Measurements from ENCODE around the gene CYBRD1. TPM values are rescaled to one million over a fixed set of nuclear protein-coding genes. Genes with fewer than 3 reads are reported as not detected.

Gene CYBRD1
- total RNA-seq, 1 donor from 2014 or later = 148 TPM

- no peak for DNase-seq (ENCODE audit: extremely low spot score, unreplicated experiment)
- no peak overlapping the region for H3K27ac Mint-ChIP-seq (ENCODE audit: unreplicated experiment)
- H3K9me3 Mint-ChIP-seq (ENCODE audit: unreplicated experiment) = no peaks in the 10 kb centered on the region
- H3K36me3 Mint-ChIP-seq (ENCODE audit: unreplicated experiment) = peaks cover 30% of the 10 kb centered on the region
- peaks cover 6% of the 10 kb centered on the region for H3K4me1 Mint-ChIP-seq (ENCODE audit: unreplicated experiment)
- H3K27me3 Mint-ChIP-seq (ENCODE audit: unreplicated experiment) = no peaks in the 10 kb centered on the region
- H3K4me3 Mint-ChIP-seq (ENCODE audit: unreplicated experiment) = no peak overlapping the region
- TF ChIP-seq CTCF (IDR thresholded peaks at IDR 0.05) = peak; percentile 48
Measured at GRCh38 chr2:171541202-171541887, 19.1 kb downstream of the CYBRD1 start.

- no peak for DNase-seq (ENCODE audit: extremely low spot score, unreplicated experiment)
- Mint-ChIP-seq H3K4me1 (ENCODE audit: unreplicated experiment) (peaks cover 7% of the 10 kb centered on the region), H3K4me3 (ENCODE audit: unreplicated experiment) (no peak overlapping the region), H3K9me3 (ENCODE audit: unreplicated experiment) (no peaks in the 10 kb centered on the region), H3K27ac (ENCODE audit: unreplicated experiment) (no peak overlapping the region), H3K36me3 (ENCODE audit: unreplicated experiment) (peaks cover 39% of the 10 kb centered on the region), H3K27me3 (ENCODE audit: unreplicated experiment) (no peaks in the 10 kb centered on the region)
- TF ChIP-seq CTCF (IDR thresholded peaks at IDR 0.05) = no peak
Measured at GRCh38 chr2:171545086-171545485, 22.8 kb downstream of the CYBRD1 start.

GRCh38 chr2:171547256-171547655 lies 25.0 kb downstream of the CYBRD1 start:
- TF ChIP-seq CTCF (IDR thresholded peaks at IDR 0.05) = no peak
- Mint-ChIP-seq H3K27me3 (ENCODE audit: unreplicated experiment) (no peaks in the 10 kb centered on the region), H3K27ac (ENCODE audit: unreplicated experiment) (no peak overlapping the region), H3K4me3 (ENCODE audit: unreplicated experiment) (no peak overlapping the region), H3K36me3 (ENCODE audit: unreplicated experiment) (peaks cover 28% of the 10 kb centered on the region), H3K9me3 (ENCODE audit: unreplicated experiment) (no peaks in the 10 kb centered on the region), H3K4me1 (ENCODE audit: unreplicated experiment) (peaks cover 11% of the 10 kb centered on the region)
- DNase-seq (ENCODE audit: extremely low spot score, unreplicated experiment) = no peak

- H3K4me1 Mint-ChIP-seq (ENCODE audit: unreplicated experiment) = peaks cover 12% of the 10 kb centered on the region
- H3K36me3 Mint-ChIP-seq (ENCODE audit: unreplicated experiment) = peaks cover 29% of the 10 kb centered on the region
- no peak for DNase-seq (ENCODE audit: extremely low spot score, unreplicated experiment)
- TF ChIP-seq CTCF (IDR thresholded peaks at IDR 0.05) = no peak
- no peak overlapping the region for H3K27ac Mint-ChIP-seq (ENCODE audit: unreplicated experiment)
- no peaks in the 10 kb centered on the region for H3K27me3 Mint-ChIP-seq (ENCODE audit: unreplicated experiment)
- no peak overlapping the region for H3K4me3 Mint-ChIP-seq (ENCODE audit: unreplicated experiment)
- H3K9me3 Mint-ChIP-seq (ENCODE audit: unreplicated experiment) = no peaks in the 10 kb centered on the region
Measured at GRCh38 chr2:171547720-171548119, 25.4 kb downstream of the CYBRD1 start.

- Mint-ChIP-seq H3K4me3 (ENCODE audit: unreplicated experiment) (no peak overlapping the region), H3K27ac (ENCODE audit: unreplicated experiment) (no peak overlapping the region), H3K4me1 (ENCODE audit: unreplicated experiment) (peaks cover 10% of the 10 kb centered on the region), H3K36me3 (ENCODE audit: unreplicated experiment) (peaks cover 40% of the 10 kb centered on the region), H3K27me3 (ENCODE audit: unreplicated experiment) (no peaks in the 10 kb centered on the region), H3K9me3 (ENCODE audit: unreplicated experiment) (no peaks in the 10 kb centered on the region)
- TF ChIP-seq CTCF (IDR thresholded peaks at IDR 0.05) = no peak
- DNase-seq (ENCODE audit: extremely low spot score, unreplicated experiment) = no peak
Measured at GRCh38 chr2:171550613-171551012, 28.3 kb downstream of the CYBRD1 start.

Measured in osteocyte (in vitro differentiated cells).